Panc1 (cell line): ENCODE measurements around the gene TBCD. TPM values are rescaled to one million over a fixed set of nuclear protein-coding genes. Genes with fewer than 3 reads are reported as not detected.

ENCODE experiments used
- ATAC-seq: fragments of 200-7000 bp; cut with Tn5 transposase; 2 replicates; pipeline ENCODE4 v1.9.1; 2020; ENCODE audit warnings: mild to moderate bottlenecking, moderate library complexity
- BruUV-seq: library from RNA; stranded (reverse); fragments of 400-500 nt; replicated peaks from 2 replicates; lab custom pipeline; 2021; lab: Mats Ljungman, UMichigan
- CTCF ChIA-PET: fragments of 300-600 bp; sonication (Branson Sonifier 250); formaldehyde crosslinking; loops from one replicate; lab custom pipeline; 2022; ENCODE audit warnings: antibody characterized with exemption; lab: Charles Lee
- POLR2A ChIA-PET: fragments of 300-600 bp; sonication (Branson Sonifier 250); formaldehyde crosslinking; loops from one replicate; lab custom pipeline; 2022; ENCODE audit warnings: antibody characterized with exemption; lab: Charles Lee
- DNase-seq: peaks from one replicate; pipeline ENCODE4 v3.0.0-alpha.2; 2010; ENCODE audit warnings: low read depth, low spot score
- H3K27ac ChIP-seq: 2 replicates; pipeline ENCODE4 v1.5.1; 2011; ENCODE audit warnings: mild to moderate bottlenecking, low read length, inconsistent platforms
- H3K27me3 ChIP-seq: fragments of 200-500 bp; sonication (Bioruptor generic); 2 replicates; pipeline ENCODE4 v1.6.0; 2014; ENCODE audit warnings: low read length, inconsistent platforms; ENCODE audit not compliant: control insufficient read depth, insufficient read depth
- H3K36me3 ChIP-seq: fragments of 200-500 bp; sonication (Bioruptor generic); 2 replicates; pipeline ENCODE4 v1.5.1; 2014; ENCODE audit warnings: inconsistent platforms, mild to moderate bottlenecking, low read length, moderate library complexity; ENCODE audit not compliant: control insufficient read depth, insufficient read depth
- H3K4me1 ChIP-seq: 2 replicates; pipeline ENCODE4 v1.5.1; 2011; ENCODE audit warnings: inconsistent platforms, mild to moderate bottlenecking, low read length, moderate library complexity; ENCODE audit not compliant: control insufficient read depth, insufficient read depth
- H3K4me3 ChIP-seq, 2 experiments: 2 replicates each; pipeline ENCODE4 v1.5.1; 2011 to 2012; ENCODE audit warnings: low read depth in 2 of 2, low read length in 2 of 2, mild to moderate bottlenecking in 2 of 2, inconsistent platforms in 1 of 2, moderate library complexity in 1 of 2
- H3K9me3 ChIP-seq: fragments of 200-500 bp; sonication (Bioruptor generic); 2 replicates; pipeline ENCODE4 v1.5.1; 2014; ENCODE audit warnings: low read depth, mild to moderate bottlenecking, inconsistent platforms, low read length, moderate library complexity; ENCODE audit not compliant: control insufficient read depth, insufficient read depth
- CTCF ChIP-seq: fragments of 450-650 bp; IDR thresholded peaks from 2 replicates; pipeline ENCODE4 v1.5.1; 2017; ENCODE audit warnings: mild to moderate bottlenecking
- POLR2AphosphoS5 ChIP-seq: IDR thresholded peaks from 2 replicates; pipeline ENCODE4 v1.6.1; 2012; ENCODE audit warnings: mild to moderate bottlenecking, low read depth, low read length, moderate library complexity
- REST ChIP-seq, 2 experiments: IDR thresholded peaks; 2 replicates each; pipeline ENCODE4 v1.6.1; 2011 to 2012; ENCODE audit warnings: low read depth in 2 of 2, control low read depth in 1 of 2, low read length in 1 of 2, mild to moderate bottlenecking in 1 of 2, moderate library complexity in 1 of 2; ENCODE audit not compliant: insufficient read depth in 1 of 2
- SIN3A ChIP-seq: IDR thresholded peaks from 2 replicates; pipeline ENCODE4 v1.6.1; 2012; ENCODE audit warnings: low read depth, mild to moderate bottlenecking, low read length, moderate library complexity, borderline replicate concordance; ENCODE audit not compliant: insufficient read depth
- TCF7L2 ChIP-seq: IDR thresholded peaks from 2 replicates; pipeline ENCODE4 v1.6.1; 2011; ENCODE audit warnings: mild to moderate bottlenecking, low read depth, low read length, inconsistent platforms
- in situ Hi-C: cut with HindIII; loops from 2 replicates; pipeline ENCODE4 v1.10.0; 2016; ENCODE audit warnings: low sequenced_read_pairs, low pct_unique_long_range_greater_than_20kb
- intact Hi-C: fragments of 100-400 bp; cut with micrococcal nuclease; formaldehyde crosslinking; loops from one replicate; pipeline ENCODE4 v1.10.0; 2022; ENCODE audit not compliant: unreplicated experiment
- total RNA-seq: library from RNA; stranded (reverse); gene quantifications from one replicate; pipeline ENCODE4 v1.2.1, GENCODE V29; 2021; ENCODE audit not compliant: unreplicated experiment

Gene TBCD
- total RNA-seq, 1 experiment from 2014 or later = 186 TPM

GRCh38 chr17:82936768-82937171, 184.9 kb downstream of the TBCD start:
- H3K4me1 ChIP-seq = no peaks in the 10 kb centered on the region
- H3K4me3 ChIP-seq = no peak overlapping the region
- no peaks in the 10 kb centered on the region for H3K9me3 ChIP-seq
- no peak overlapping the region for H3K27ac ChIP-seq
- ATAC-seq (no peak), DNase-seq (no peak)
- in situ Hi-C loops = no loop called here
- ChIA-PET CTCF (interaction anchor here (1.5 kb wide), 1 partner anchor 10 kb away, joined by 3 read pairs; no protein-coding TSS in a partner anchor), POLR2A (no interaction called here)
- no TSS peak for BruUV-seq
- no peaks in the 10 kb centered on the region for H3K27me3 ChIP-seq
- TF ChIP-seq REST (IDR thresholded peaks at IDR 0.05; ENCODE audit: insufficient read depth in 1 of 2, low read depth in 2 of 2, low read length in 1 of 2) (no peak), POLR2AphosphoS5 (no peak), TCF7L2 (no peak)
- intact Hi-C loops = no loop called here
- no peaks in the 10 kb centered on the region; the same call in 1 of the 2 replicates for H3K36me3 ChIP-seq

- Histone ChIP-seq H3K9me3 (no peaks in the 10 kb centered on the region), H3K36me3 (no peaks in the 10 kb centered on the region; the same call in 1 of the 2 replicates), H3K27ac (no peak overlapping the region), H3K4me1 (no peaks in the 10 kb centered on the region), H3K4me3 (no peak overlapping the region), H3K27me3 (no peaks in the 10 kb centered on the region)
- intact Hi-C loops (no loop called here), in situ Hi-C loops (no loop called here)
- ATAC-seq (no peak), DNase-seq (no peak)
- TF ChIP-seq POLR2AphosphoS5 (peak; percentile 58; the same call in 1 of the 2 replicates), TCF7L2 (no peak), SIN3A (no peak)
- BruUV-seq = no TSS peak
- ChIA-PET CTCF (no interaction called here), POLR2A (no interaction called here)
Measured at GRCh38 chr17:82937411-82938371, 185.8 kb downstream of the TBCD start.

- Histone ChIP-seq H3K27ac (no peak overlapping the region), H3K4me1 (no peaks in the 10 kb centered on the region), H3K27me3 (no peaks in the 10 kb centered on the region), H3K9me3 (no peaks in the 10 kb centered on the region), H3K4me3 (no peak overlapping the region), H3K36me3 (no peaks in the 10 kb centered on the region; the same call in 1 of the 2 replicates)
- ChIA-PET POLR2A (no interaction called here), CTCF (no interaction called here)
- BruUV-seq = no TSS peak
- ATAC-seq (no peak), DNase-seq (no peak)
- TF ChIP-seq CTCF (no peak), TCF7L2 (no peak), SIN3A (no peak), REST (IDR thresholded peaks at IDR 0.05; ENCODE audit: insufficient read depth in 1 of 2, low read depth in 2 of 2, low read length in 1 of 2) (no peak)
- in situ Hi-C loops = no loop called here
- intact Hi-C loops = no loop called here
Measured at GRCh38 chr17:82938486-82938872, 186.6 kb downstream of the TBCD start.
